RWPE1 (cell line): ENCODE results near the gene SHANK2.
A peak's percentile ranks its signal among the peaks of the same experiment; 100 is the strongest.

Experiments used
- CTCF ChIA-PET: fragments of 350-600 bp; sonication (Branson Sonifier 250); formaldehyde crosslinking; extraction: SDS; loops from one replicate; lab custom pipeline; 2021; lab: Yijun Ruan, JAX
- POLR2A ChIA-PET: fragments of 400-600 bp; formaldehyde crosslinking; extraction: SDS; loops from one replicate; lab custom pipeline; 2020; ENCODE audit warnings: antibody characterized with exemption; ENCODE audit not compliant: low non-redundant PET; lab: Yijun Ruan, JAX
- DNase-seq: peaks from one replicate; pipeline ENCODE4 v3.0.0; 2012; ENCODE audit warnings: low spot score
- H3K27ac ChIP-seq: fragments of 450-650 bp; 2 replicates; pipeline ENCODE4 v1.5.1; 2017
- TF ChIP-seq, protein P1 (sequence below): fragments of 450-650 bp; conservative IDR thresholded peaks from 2 replicates; pipeline ENCODE4 v1.5.1; 2017; ENCODE audit warnings: low read depth, mild to moderate bottlenecking

SHANK2 gene

GRCh38 chr11:71272161-71272560 is 19.8 kb upstream of the SHANK2 start:
- ChIA-PET POLR2A (no interaction called here), CTCF (interaction anchor here (0.7 kb wide), 1 partner anchor 157 kb away, joined by 5 read pairs; no protein-coding TSS in a partner anchor)
- no peak for DNase-seq
- TF ChIP-seq, protein P1, sequence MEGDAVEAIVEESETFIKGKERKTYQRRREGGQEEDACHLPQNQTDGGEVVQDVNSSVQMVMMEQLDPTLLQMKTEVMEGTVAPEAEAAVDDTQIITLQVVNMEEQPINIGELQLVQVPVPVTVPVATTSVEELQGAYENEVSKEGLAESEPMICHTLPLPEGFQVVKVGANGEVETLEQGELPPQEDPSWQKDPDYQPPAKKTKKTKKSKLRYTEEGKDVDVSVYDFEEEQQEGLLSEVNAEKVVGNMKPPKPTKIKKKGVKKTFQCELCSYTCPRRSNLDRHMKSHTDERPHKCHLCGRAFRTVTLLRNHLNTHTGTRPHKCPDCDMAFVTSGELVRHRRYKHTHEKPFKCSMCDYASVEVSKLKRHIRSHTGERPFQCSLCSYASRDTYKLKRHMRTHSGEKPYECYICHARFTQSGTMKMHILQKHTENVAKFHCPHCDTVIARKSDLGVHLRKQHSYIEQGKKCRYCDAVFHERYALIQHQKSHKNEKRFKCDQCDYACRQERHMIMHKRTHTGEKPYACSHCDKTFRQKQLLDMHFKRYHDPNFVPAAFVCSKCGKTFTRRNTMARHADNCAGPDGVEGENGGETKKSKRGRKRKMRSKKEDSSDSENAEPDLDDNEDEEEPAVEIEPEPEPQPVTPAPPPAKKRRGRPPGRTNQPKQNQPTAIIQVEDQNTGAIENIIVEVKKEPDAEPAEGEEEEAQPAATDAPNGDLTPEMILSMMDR: no peak
- H3K27ac ChIP-seq: no peak overlapping the region

- ChIA-PET POLR2A (no interaction called here), CTCF (no interaction called here)
- TF ChIP-seq, protein P1: no peak
- DNase-seq: no peak
- H3K27ac ChIP-seq: peak overlapping the region; percentile 11; the same call in 1 of the 2 replicates
Measured at GRCh38 chr11:71269603-71270511, 17.5 kb upstream of the SHANK2 start.

DNA sequence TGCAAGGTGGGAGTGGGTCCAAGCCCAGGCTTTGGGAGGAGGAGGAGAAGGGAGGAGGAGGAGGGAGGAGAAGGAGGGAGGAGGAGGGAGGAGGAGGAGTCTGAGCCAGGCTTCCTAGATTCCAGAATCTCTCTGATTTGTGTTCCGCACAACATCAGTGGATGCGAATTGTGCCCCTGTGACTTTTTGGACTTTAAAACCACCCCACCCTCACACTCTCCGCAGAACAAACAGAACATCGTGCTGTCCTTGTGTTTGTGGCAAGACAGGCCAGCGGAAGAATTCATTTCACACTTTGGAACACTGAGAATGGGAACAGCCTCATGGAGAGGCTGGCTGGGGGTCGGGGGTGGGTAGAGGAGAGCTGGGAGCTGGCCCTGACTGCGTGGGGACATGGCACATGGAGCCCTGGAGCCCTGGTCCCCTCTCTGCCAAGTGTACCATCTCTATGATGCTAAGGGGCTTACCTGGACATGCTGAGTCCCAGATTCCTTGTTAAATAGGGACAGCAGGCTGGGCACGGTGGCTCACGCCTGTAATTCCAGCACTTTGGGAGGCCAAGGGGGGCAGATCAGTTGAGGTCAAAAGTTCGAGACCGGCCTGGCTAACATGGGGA is 16.4 kb upstream of the SHANK2 start:
- POLR2A ChIA-PET: no interaction called here
- H3K27ac ChIP-seq: no peak overlapping the region
- TF ChIP-seq, protein P1: no peak
- CTCF ChIA-PET: interaction anchor here (0.7 kb wide), 1 partner anchor 454 kb away, joined by 3 read pairs; no protein-coding TSS in a partner anchor
- DNase-seq: no peak

DNA sequence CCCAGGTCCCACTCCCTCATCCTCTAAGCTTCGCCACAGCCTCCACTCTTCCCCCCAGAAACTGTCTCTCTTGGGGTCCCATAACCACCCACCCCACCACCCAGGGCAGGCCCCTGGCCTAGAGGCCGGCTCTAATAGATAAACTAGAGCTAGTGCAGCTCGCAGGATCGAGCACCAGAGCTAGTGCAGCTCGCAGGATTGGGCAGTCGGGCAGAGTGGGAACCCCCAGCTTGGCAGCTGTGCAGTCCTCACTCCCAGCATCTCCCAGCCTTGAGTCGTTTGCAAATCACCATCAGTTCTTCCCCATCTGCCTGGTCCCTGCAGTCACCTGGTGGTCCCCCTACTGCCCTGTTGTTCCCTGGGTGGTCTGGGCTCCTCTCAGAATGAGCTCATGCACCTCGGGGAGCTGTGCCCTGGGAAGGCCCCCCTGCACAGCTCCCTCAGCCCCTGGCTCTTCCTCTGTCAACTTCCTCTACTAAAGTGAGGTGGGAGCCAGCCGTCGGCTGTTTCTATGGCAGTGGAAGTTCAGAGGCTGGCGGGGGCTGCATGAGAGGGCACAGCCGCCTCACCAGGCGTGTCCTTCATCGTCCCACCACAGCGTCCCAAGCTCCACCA is 15.5 kb upstream of the SHANK2 start:
- TF ChIP-seq, protein P1: no peak
- ChIA-PET POLR2A (no interaction called here), CTCF (no interaction called here)
- no peak for DNase-seq
- no peak overlapping the region for H3K27ac ChIP-seq

DNA sequence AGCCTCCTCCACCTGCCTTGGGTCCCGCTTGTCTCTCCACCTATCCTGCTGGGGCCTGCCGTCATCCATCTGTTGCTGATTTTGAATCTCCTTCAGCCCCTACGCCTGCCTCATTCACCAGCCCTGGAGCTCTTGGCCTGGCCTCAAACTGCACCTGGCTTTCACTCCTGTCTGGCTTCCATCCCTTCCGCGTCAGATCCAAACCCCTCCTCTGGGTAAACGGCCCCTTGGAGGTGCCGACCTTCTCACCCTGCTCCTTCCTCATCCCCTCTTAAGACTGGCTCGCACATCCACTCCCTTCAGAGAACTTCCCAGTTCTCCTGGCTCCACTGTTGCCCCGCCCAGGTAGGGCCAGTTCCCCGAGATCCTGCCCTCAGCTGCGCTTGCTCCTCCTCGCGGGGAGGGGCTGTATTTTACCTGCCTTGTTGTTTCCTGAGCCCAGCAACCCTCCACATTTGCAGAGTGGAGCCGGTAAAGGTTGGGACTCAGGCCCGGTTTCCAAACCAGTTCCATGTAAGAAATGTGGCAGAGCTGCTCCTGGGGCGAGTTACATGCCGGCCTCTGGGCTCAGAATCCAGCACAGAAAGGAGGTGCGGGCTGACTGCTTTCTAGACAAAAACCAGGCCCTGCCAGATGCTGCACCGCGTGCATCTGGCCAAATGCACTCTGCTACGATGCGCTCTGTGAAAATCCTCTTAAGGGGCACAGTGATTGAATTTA is 13.9 kb upstream of the SHANK2 start:
- CTCF ChIA-PET: interaction anchor here (0.8 kb wide), 1 partner anchor 14 kb away, joined by 6 read pairs; the partner anchor contains the start of gene SHANK2
- TF ChIP-seq, protein P1: no peak
- POLR2A ChIA-PET: no interaction called here
- DNase-seq: no peak
- no peak overlapping the region for H3K27ac ChIP-seq
